ENCODE data around the gene PIP5K1B. TPM values are rescaled to one million over a fixed set of nuclear protein-coding genes. Genes with fewer than 3 reads are reported as not detected.

The PIP5K1B gene
- total and polyA plus RNA-seq, 2 donors (not counting 1 experiment from before 2014, with no cell fraction given) = under 0.01 to 0.03 TPM

DNA sequence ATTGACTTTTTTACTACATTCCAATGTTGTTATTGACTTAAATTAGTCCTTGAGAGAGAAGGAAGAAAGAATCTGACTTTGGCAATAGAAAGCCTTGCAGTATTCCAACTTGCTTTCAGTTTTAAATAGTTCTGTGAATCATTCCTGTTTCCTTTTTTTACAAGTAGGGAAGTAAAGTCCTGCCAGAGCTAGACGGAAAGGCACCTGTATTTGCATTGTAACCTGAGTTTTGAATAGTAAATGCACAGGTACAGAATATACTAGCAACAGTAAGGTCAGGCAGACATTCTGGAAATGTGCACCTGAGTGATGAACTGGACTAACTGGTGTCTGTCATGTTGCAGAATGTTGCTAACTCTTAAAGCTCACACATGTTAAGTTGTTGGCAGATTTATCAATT lies 208.0 kb downstream of the PIP5K1B start:
- H3K4me1 ChIP-seq (ENCODE audit: control insufficient read depth, extremely low read depth, insufficient read depth, low read length) = no peaks in the 10 kb centered on the region
- DNase-seq (ENCODE audit: low read depth in 2 of 2) = no peak
- no peaks in the 10 kb centered on the region for H4K20me1 ChIP-seq (ENCODE audit: control insufficient read depth, extremely low read depth, insufficient read depth, low read length)
- no peak overlapping the region for H3K27ac ChIP-seq (ENCODE audit: insufficient read depth, low read length)
- no peak overlapping the region for H2AFZ ChIP-seq (ENCODE audit: low read length)
- TF ChIP-seq CTCF (conservative IDR thresholded peaks at IDR 0.05 in 1 of 2, IDR thresholded peaks at IDR 0.05 in 1 of 2; ENCODE audit: low read depth in 1 of 2, low read length in 2 of 2) (no peak), EZH2 (IDR thresholded peaks at IDR 0.05; ENCODE audit: low read length, missing control alignments) (no peak)
- no peaks in the 10 kb centered on the region for H3K27me3 ChIP-seq (ENCODE audit: control insufficient read depth, insufficient read depth, low read length)
- H3K79me2 ChIP-seq (ENCODE audit: control insufficient read depth, insufficient read depth, low read length) = no peaks in the 10 kb centered on the region
- H3K4me3 ChIP-seq (replicated peaks in 1 of 4; ENCODE audit: control extremely low read depth in 1 of 4, insufficient read depth in 1 of 4, low read depth in 3 of 4, low read length in 4 of 4) = no peak overlapping the region
- H3K9ac ChIP-seq (ENCODE audit: insufficient read depth, low read length) = no peak overlapping the region
- no peak overlapping the region for H3K4me2 ChIP-seq (ENCODE audit: extremely low read depth, insufficient read depth, low read length)
- no peaks in the 10 kb centered on the region for H3K9me3 ChIP-seq (ENCODE audit: control insufficient read depth, insufficient read depth, low read depth, low read length)
- H3K36me3 ChIP-seq (ENCODE audit: control insufficient read depth, insufficient read depth, low read length) = no peaks in the 10 kb centered on the region

GRCh38 chr9:68914751-68915150 lies 209.7 kb downstream of the PIP5K1B start:
- no peaks in the 10 kb centered on the region for H3K4me1 ChIP-seq (ENCODE audit: control insufficient read depth, extremely low read depth, insufficient read depth, low read length)
- no peak overlapping the region for H2AFZ ChIP-seq (ENCODE audit: low read length)

DNA sequence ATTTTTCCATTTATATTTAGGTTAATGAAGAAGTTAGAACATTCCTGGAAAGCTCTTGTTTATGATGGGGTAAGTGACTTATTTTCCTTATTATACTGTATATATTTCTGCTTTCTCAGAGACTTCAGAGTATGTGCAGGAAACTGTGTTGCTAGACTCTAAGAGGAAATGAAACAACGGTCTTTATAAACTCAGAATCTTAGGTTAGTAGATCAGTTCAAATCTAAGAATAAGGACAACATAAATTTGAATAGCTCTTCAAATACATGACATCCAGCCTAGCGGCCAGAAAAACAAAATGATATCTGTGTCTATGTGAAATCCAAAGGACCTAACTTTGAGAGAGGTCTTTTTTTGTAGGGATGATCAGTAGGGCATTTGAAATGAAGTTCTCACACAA lies 214.6 kb downstream of the PIP5K1B start:
- Histone ChIP-seq H3K36me3 (ENCODE audit: control insufficient read depth, insufficient read depth, low read length) (no peaks in the 10 kb centered on the region), H3K4me1 (ENCODE audit: control insufficient read depth, extremely low read depth, insufficient read depth, low read length) (no peaks in the 10 kb centered on the region), H3K79me2 (ENCODE audit: control insufficient read depth, insufficient read depth, low read length) (no peaks in the 10 kb centered on the region), H3K4me2 (ENCODE audit: extremely low read depth, insufficient read depth, low read length) (no peak overlapping the region), H2AFZ (ENCODE audit: low read length) (no peak overlapping the region), H3K9me3 (ENCODE audit: control insufficient read depth, insufficient read depth, low read depth, low read length) (no peaks in the 10 kb centered on the region), H3K4me3 (replicated peaks in 1 of 4; ENCODE audit: control extremely low read depth in 1 of 4, insufficient read depth in 1 of 4, low read depth in 3 of 4, low read length in 4 of 4) (no peak overlapping the region), H3K9ac (ENCODE audit: insufficient read depth, low read length) (no peak overlapping the region), H3K27ac (ENCODE audit: insufficient read depth, low read length) (no peak overlapping the region), H3K27me3 (ENCODE audit: control insufficient read depth, insufficient read depth, low read length) (no peaks in the 10 kb centered on the region), H4K20me1 (ENCODE audit: control insufficient read depth, extremely low read depth, insufficient read depth, low read length) (no peaks in the 10 kb centered on the region)
- TF ChIP-seq EZH2 (IDR thresholded peaks at IDR 0.05; ENCODE audit: low read length, missing control alignments) = no peak
- no peak for DNase-seq (ENCODE audit: low read depth in 2 of 2)

More at GRCh38 chr9:68914751-68915150, 209.7 kb downstream of the PIP5K1B start:
- Histone ChIP-seq H3K4me2 (ENCODE audit: extremely low read depth, insufficient read depth, low read length) (no peak overlapping the region), H3K27me3 (ENCODE audit: control insufficient read depth, insufficient read depth, low read length) (no peaks in the 10 kb centered on the region), H3K9ac (ENCODE audit: insufficient read depth, low read length) (no peak overlapping the region), H3K4me3 (replicated peaks in 1 of 4; ENCODE audit: control extremely low read depth in 1 of 4, insufficient read depth in 1 of 4, low read depth in 3 of 4, low read length in 4 of 4) (no peak overlapping the region), H4K20me1 (ENCODE audit: control insufficient read depth, extremely low read depth, insufficient read depth, low read length) (no peaks in the 10 kb centered on the region), H3K9me3 (ENCODE audit: control insufficient read depth, insufficient read depth, low read depth, low read length) (no peaks in the 10 kb centered on the region), H3K27ac (ENCODE audit: insufficient read depth, low read length) (no peak overlapping the region), H3K36me3 (ENCODE audit: control insufficient read depth, insufficient read depth, low read length) (no peaks in the 10 kb centered on the region), H3K79me2 (ENCODE audit: control insufficient read depth, insufficient read depth, low read length) (no peaks in the 10 kb centered on the region)
- no peak for DNase-seq (ENCODE audit: low read depth in 2 of 2)
- TF ChIP-seq EZH2 (IDR thresholded peaks at IDR 0.05; ENCODE audit: low read length, missing control alignments) (no peak), CTCF (conservative IDR thresholded peaks at IDR 0.05 in 1 of 2, IDR thresholded peaks at IDR 0.05 in 1 of 2; ENCODE audit: low read depth in 1 of 2, low read length in 2 of 2) (no peak)

Data from fibroblast of lung (primary cell).